Measurements from ENCODE around the gene YTHDF2.

GRCh38 chr1:28775121-28775942 lies 38.6 kb downstream of the YTHDF2 start:
- TF ChIP-seq CTCF (IDR thresholded peaks at IDR 0.05 in 2 of 3, conservative IDR thresholded peaks at IDR 0.05 in 1 of 3; ENCODE audit: borderline replicate concordance in 1 of 3, insufficient read depth in 1 of 3, low read depth in 2 of 3, low read length in 2 of 3) (no peak), YY1 (IDR thresholded peaks at IDR 0.05; ENCODE audit: extremely low read depth, insufficient replicate concordance, low read depth, low read length) (no peak)
